Posterior vena cava (tissue), 2 donors: ENCODE results near the gene HIPK2. TPM values are rescaled to one million over a fixed set of nuclear protein-coding genes. Genes with fewer than 3 reads are reported as not detected.

Experiments used
- DNase-seq: peaks from one replicate; pipeline ENCODE4 v3.0.0-alpha.2; 2020; ENCODE audit warnings: low spot score
- intact Hi-C, 2 donors: fragments of 100-400 bp; cut with DNase I; formaldehyde crosslinking; loops; one replicate each; pipeline versions ENCODE4 v1.14.1 to v1.14.2; 2022 to 2023
- long read RNA-seq, 2 donors: library from polyadenylated mRNA; unstranded; transcript quantifications; one replicate each; pipeline ENCODE4 v2.0.0, GENCODE V29; 2020 to 2021
- total RNA-seq, 2 donors: library from RNA; stranded (reverse); fragmentation: NEBNext Ultra II Directional; extraction: Animal tissue kit (Norgen Biotek cat#: 25700); gene quantifications; one replicate each; pipeline ENCODE4 v1.2.1, GENCODE V29; 2021
- donor health status: DM: yes; HTN: yes; CAD: no.
- donor health status: DM: yes; HTN: yes; CAD: no.

HIPK2 gene
- 10 to 100 TPM; 46.5 to 67.6 TPM for total RNA-seq
- long read RNA-seq, donor 1, partial matches to known transcripts, result 2 of 20 reads
- long read RNA-seq, donor 1, other reads (novel, unspliced or antisense), result 18 of 20 reads
- long read RNA-seq, donor 2, partial matches to known transcripts, result 8 of 46 reads
- long read RNA-seq, donor 2, other reads (novel, unspliced or antisense), result 38 of 46 reads

- intact Hi-C loops, result loop anchor here in 1 of 2 donors (5.0 kb wide), 3 partner anchors 46 to 224 kb away; no protein-coding TSS in a partner anchor
- DNase-seq, result peak; percentile 92
Observed at GRCh38 chr7:139777948-139778841, at the start of gene HIPK2. Gene HIPK2 (minus strand): TSS chr7:139777998. CDS start chr7:139777623, 375 bp downstream.

- no peak for DNase-seq
- intact Hi-C loops, result no loop called here
Observed at GRCh38 chr7:139827042-139827441, 49.2 kb upstream of the HIPK2 start.

GRCh38 chr7:139825666-139826290 is 48.0 kb upstream of the HIPK2 start:
- intact Hi-C loops, result no loop called here
- no peak for DNase-seq

GRCh38 chr7:139823959-139824521 is 46.2 kb upstream of the HIPK2 start:
- intact Hi-C loops, result no loop called here
- no peak for DNase-seq

GRCh38 chr7:139822855-139823254 is 45.1 kb upstream of the HIPK2 start:
- intact Hi-C loops, result no loop called here
- DNase-seq, result no peak

GRCh38 chr7:139821349-139822105 is 43.7 kb upstream of the HIPK2 start:
- intact Hi-C loops, result no loop called here
- no peak for DNase-seq

GRCh38 chr7:139820089-139820488 is 42.3 kb upstream of the HIPK2 start:
- DNase-seq, result no peak
- intact Hi-C loops, result no loop called here

- intact Hi-C loops, result no loop called here
- DNase-seq, result no peak
Observed at GRCh38 chr7:139817249-139817648, 39.5 kb upstream of the HIPK2 start.

- no peak for DNase-seq
- intact Hi-C loops, result no loop called here
Observed at GRCh38 chr7:139813689-139814088, 35.9 kb upstream of the HIPK2 start.

GRCh38 chr7:139813151-139813550 is 35.4 kb upstream of the HIPK2 start:
- DNase-seq, result no peak
- intact Hi-C loops, result no loop called here

- no peak for DNase-seq
- intact Hi-C loops, result no loop called here
Observed at GRCh38 chr7:139811066-139811465, 33.3 kb upstream of the HIPK2 start.

GRCh38 chr7:139808846-139809442 is 31.1 kb upstream of the HIPK2 start:
- DNase-seq, result no peak
- intact Hi-C loops, result no loop called here

GRCh38 chr7:139808427-139808826 is 30.6 kb upstream of the HIPK2 start:
- no peak for DNase-seq
- intact Hi-C loops, result no loop called here

GRCh38 chr7:139807009-139807408 is 29.2 kb upstream of the HIPK2 start:
- DNase-seq, result no peak
- intact Hi-C loops, result no loop called here

GRCh38 chr7:139804571-139804970 is 26.8 kb upstream of the HIPK2 start:
- intact Hi-C loops, result no loop called here
- no peak for DNase-seq

- intact Hi-C loops, result no loop called here
Observed at GRCh38 chr7:139799586-139799985, 21.8 kb upstream of the HIPK2 start.

GRCh38 chr7:139798892-139799291 is 21.1 kb upstream of the HIPK2 start:
- intact Hi-C loops, result no loop called here
- DNase-seq, result no peak

More at GRCh38 chr7:139799586-139799985, 21.8 kb upstream of the HIPK2 start:
- DNase-seq, result no peak

- intact Hi-C loops, result no loop called here
- DNase-seq, result no peak
Observed at GRCh38 chr7:139798221-139798620, 20.4 kb upstream of the HIPK2 start.

- no peak for DNase-seq
- intact Hi-C loops, result no loop called here
Observed at GRCh38 chr7:139797607-139798006, 19.8 kb upstream of the HIPK2 start.
